Measurements from ENCODE around the gene KCNQ4. TPM values are rescaled to one million over a fixed set of nuclear protein-coding genes. Genes with fewer than 3 reads are reported as not detected.

Gene KCNQ4
- total and polyA plus RNA-seq, 7 experiments from 2014 or later, result 0.10 to 0.97 (median 0.20) TPM; not detected in 1

DNA sequence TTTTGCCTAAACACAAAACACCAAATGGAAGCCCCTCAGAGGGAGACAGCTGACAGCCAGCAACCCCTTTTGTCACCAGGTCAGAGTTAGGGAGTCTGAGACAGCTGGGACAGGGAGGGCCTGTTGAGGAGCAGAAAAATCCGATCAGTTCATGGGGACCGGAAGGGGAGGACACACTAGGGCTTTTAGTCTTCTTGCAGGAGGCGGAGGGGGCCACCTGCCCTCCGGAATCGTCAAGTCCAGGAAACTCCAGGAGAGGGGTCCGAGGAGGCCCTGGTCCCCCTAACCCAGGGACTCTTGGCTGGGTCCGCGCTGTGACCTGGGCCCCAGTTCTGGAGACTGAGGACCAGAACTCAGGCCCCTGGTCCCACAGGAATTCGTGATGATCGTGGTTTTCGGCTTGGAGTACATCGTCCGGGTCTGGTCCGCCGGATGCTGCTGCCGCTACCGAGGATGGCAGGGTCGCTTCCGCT, 34.2 kb downstream of the KCNQ4 start:
- H3K4me1 Mint-ChIP-seq, result peaks cover 0 to 21% (median 7%) of the 10 kb centered on the region in 7 donors
- H3K9me3 Mint-ChIP-seq, result no peaks in the 10 kb centered on the region
- peak overlapping the region; percentile 50 for H3K27ac ChIP-seq (ENCODE audit: low read depth, low read length)
- H3K4me3 Mint-ChIP-seq, result peak overlapping the region; percentile 76 to 89 (median 83)
- H3K27ac Mint-ChIP-seq, result peak overlapping the region; percentile 32 to 89 (median 83)
- CTCF ChIA-PET, result interaction anchor here (0.7 kb wide), 1 partner anchor 46 kb away, joined by 3 read pairs; no protein-coding TSS in a partner anchor
- peaks cover 0 to 5% of the 10 kb centered on the region in 2 donors for H3K4me1 ChIP-seq (ENCODE audit: control insufficient read depth in 2 of 2, insufficient read depth in 2 of 2, low read length in 2 of 2)
- POLR2A ChIA-PET, result interaction anchor here (0.7 to 5.1 kb wide), 4 partner anchors 15 to 126 kb away, joined by 3 to 23 read pairs (median 5); partner anchors contain the start of genes CITED4 and NFYC
- no peaks in the 10 kb centered on the region for H3K27me3 ChIP-seq (ENCODE audit: control insufficient read depth in 2 of 2, insufficient read depth in 2 of 2, low read length in 2 of 2)
- no peaks in the 10 kb centered on the region for H3K36me3 Mint-ChIP-seq
- H3K27me3 Mint-ChIP-seq, result peaks cover 0 to 8% (median 0%) of the 10 kb centered on the region in 5 donors
- DNase-seq (no peak), ATAC-seq (no peak)
- H3K36me3 ChIP-seq (ENCODE audit: control insufficient read depth in 2 of 3, insufficient read depth in 3 of 3, low read length in 3 of 3), result no peaks in the 10 kb centered on the region
- peak overlapping the region; percentile 68 for H3K4me3 ChIP-seq (ENCODE audit: low read length)
- intact Hi-C loops (cut with micrococcal nuclease), result loop anchor here (1.0 to 2.0 kb wide), 5 partner anchors 16 to 127 kb away; partner anchors contain the start of genes CITED4 (in 2 of the 2) and NFYC (in 2 of the 2)
- H3K9me3 ChIP-seq (ENCODE audit: control insufficient read depth in 2 of 3, low read length in 3 of 3), result no peaks in the 10 kb centered on the region

DNA sequence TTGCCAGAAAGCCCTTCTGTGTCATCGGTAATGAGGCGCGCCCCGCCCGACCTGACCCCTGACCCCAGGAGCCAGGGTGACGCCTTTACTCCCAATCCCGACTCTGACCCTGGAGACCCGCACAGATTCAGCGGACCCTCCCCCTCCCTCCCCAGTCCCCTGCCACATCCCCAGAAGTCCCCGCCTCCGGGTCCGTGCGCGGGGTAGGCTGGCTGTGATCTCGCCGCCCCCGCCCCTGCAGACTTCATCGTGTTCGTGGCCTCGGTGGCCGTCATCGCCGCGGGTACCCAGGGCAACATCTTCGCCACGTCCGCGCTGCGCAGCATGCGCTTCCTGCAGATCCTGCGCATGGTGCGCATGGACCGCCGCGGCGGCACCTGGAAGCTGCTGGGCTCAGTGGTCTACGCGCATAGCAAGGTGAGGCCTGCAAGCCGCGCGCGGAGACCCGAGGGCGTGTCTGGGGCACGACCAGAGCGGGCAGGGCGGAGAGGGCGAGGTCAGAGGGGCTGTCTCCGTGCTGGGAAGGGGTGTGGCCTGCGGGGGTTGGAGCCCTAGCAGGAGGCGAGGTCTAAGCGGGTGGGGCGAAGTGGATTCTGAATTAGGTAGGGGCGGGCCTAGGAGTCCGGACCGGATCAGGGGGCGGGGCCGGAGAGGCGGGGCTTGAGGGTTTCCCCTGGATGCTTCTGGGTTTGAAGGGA, 34.8 kb downstream of the KCNQ4 start:
- Mint-ChIP-seq H3K27me3 (peaks cover 0 to 8% (median 0%) of the 10 kb centered on the region in 5 donors), H3K4me3 (peak overlapping the region; percentile 76 to 89 (median 83)), H3K9me3 (no peaks in the 10 kb centered on the region), H3K27ac (peak overlapping the region; percentile 74 to 89 (median 83)), H3K36me3 (no peaks in the 10 kb centered on the region), H3K4me1 (peaks cover 0 to 21% (median 11%) of the 10 kb centered on the region in 7 donors)
- peak; percentile 66 to 90 (median 86) for DNase-seq
- no peaks in the 10 kb centered on the region for H3K36me3 ChIP-seq (ENCODE audit: control insufficient read depth in 2 of 3, insufficient read depth in 3 of 3, low read length in 3 of 3)
- no peaks in the 10 kb centered on the region for H3K27me3 ChIP-seq (ENCODE audit: control insufficient read depth in 2 of 2, insufficient read depth in 2 of 2, low read length in 2 of 2)
- CTCF ChIA-PET, result no interaction called here
- peaks cover 0 to 5% of the 10 kb centered on the region in 2 donors for H3K4me1 ChIP-seq (ENCODE audit: control insufficient read depth in 2 of 2, insufficient read depth in 2 of 2, low read length in 2 of 2)
- peak overlapping the region; percentile 68 for H3K4me3 ChIP-seq (ENCODE audit: low read length)
- intact Hi-C loops (cut with micrococcal nuclease), result loop anchor here (1.0 to 2.0 kb wide), 5 partner anchors 16 to 127 kb away; partner anchors contain the start of genes CITED4 (in 2 of the 2) and NFYC (in 2 of the 2)
- H3K27ac ChIP-seq (ENCODE audit: low read depth, low read length), result peak overlapping the region; percentile 50
- POLR2A ChIA-PET, result interaction anchor here (0.7 to 5.1 kb wide), 3 partner anchors 17 to 44 kb away, joined by 3 to 23 read pairs (median 3); partner anchors contain the start of gene CITED4
- ATAC-seq, result peak; percentile 98
- H3K9me3 ChIP-seq (ENCODE audit: control insufficient read depth in 2 of 3, low read length in 3 of 3), result no peaks in the 10 kb centered on the region

DNA sequence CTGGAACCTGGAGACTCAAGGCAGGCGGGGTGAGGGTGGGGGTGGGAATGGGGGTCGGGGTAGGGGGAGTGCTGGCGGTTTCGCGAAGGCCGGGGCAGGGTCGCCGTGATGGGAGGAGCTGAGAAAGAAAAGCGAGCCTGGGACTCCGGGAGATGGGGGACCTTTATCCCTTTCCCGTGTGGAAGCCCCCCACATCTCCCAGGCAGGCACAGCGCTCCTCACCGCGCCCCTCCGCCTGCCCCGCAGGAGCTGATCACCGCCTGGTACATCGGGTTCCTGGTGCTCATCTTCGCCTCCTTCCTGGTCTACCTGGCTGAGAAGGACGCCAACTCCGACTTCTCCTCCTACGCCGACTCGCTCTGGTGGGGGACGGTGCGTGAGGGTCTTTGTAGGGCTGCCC, 35.5 kb downstream of the KCNQ4 start:
- peaks cover 0 to 21% (median 11%) of the 10 kb centered on the region in 7 donors for H3K4me1 Mint-ChIP-seq
- intact Hi-C loops (cut with micrococcal nuclease), result loop anchor here in 1 of 2 donors (2.0 kb wide), 1 partner anchor 32 kb away; no protein-coding TSS in a partner anchor

DNA sequence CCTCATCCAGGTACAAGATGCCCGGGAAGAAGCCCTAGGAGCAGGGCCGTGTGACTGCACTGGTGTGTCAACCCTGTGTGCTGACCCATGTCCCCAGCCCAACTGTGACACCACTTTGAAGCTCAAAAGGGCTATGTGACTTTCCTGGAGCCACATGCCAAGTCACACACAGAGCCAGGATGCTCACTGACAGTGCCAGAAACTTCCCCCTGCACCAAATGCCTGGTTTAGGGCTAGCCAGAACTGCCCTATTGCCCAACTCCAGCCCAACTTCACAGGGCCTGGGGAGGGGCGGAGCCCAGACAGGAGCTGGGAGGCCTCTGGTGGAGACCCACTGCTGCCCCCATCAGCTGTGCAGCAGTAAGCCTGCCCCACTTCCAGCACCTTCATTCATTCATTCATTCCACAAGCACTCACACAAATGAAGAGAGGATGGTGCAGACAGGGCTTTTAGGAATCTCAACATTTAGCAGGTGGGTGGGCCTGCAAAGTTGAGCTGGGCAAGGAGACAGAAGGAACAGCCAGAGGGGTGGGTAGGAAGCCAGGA, 36.7 kb downstream of the KCNQ4 start:
- no peaks in the 10 kb centered on the region for H3K9me3 Mint-ChIP-seq
- intact Hi-C loops (cut with micrococcal nuclease), result no loop called here
- DNase-seq, result no peak

More for the DNA sequence above, 35.5 kb downstream of the KCNQ4 start:
- Histone ChIP-seq H3K27me3 (ENCODE audit: control insufficient read depth in 2 of 2, insufficient read depth in 2 of 2, low read length in 2 of 2) (no peaks in the 10 kb centered on the region), H3K27ac (ENCODE audit: low read depth, low read length) (no peak overlapping the region), H3K4me1 (ENCODE audit: control insufficient read depth in 2 of 2, insufficient read depth in 2 of 2, low read length in 2 of 2) (peaks cover 0 to 5% of the 10 kb centered on the region in 2 donors), H3K4me3 (ENCODE audit: low read length) (no peak overlapping the region), H3K36me3 (ENCODE audit: control insufficient read depth in 2 of 3, insufficient read depth in 3 of 3, low read length in 3 of 3) (no peaks in the 10 kb centered on the region), H3K9me3 (ENCODE audit: control insufficient read depth in 2 of 3, low read length in 3 of 3) (no peaks in the 10 kb centered on the region)
- no peak for DNase-seq
- peak overlapping the region in 7 of 9 donors; percentile 13 to 83 (median 58) for H3K27ac Mint-ChIP-seq
- H3K4me3 Mint-ChIP-seq, result peak overlapping the region; percentile 62 to 88 (median 78)
- H3K27me3 Mint-ChIP-seq, result peaks cover 0 to 8% (median 0%) of the 10 kb centered on the region in 5 donors
- no peak for ATAC-seq
- H3K36me3 Mint-ChIP-seq, result no peaks in the 10 kb centered on the region
- no peaks in the 10 kb centered on the region for H3K9me3 Mint-ChIP-seq
- POLR2A ChIA-PET, result interaction anchor here (0.6 to 5.1 kb wide), 3 partner anchors 18 to 160 kb away, joined by 3 to 23 read pairs (median 3); partner anchors contain the start of gene CITED4
- CTCF ChIA-PET, result no interaction called here

DNA sequence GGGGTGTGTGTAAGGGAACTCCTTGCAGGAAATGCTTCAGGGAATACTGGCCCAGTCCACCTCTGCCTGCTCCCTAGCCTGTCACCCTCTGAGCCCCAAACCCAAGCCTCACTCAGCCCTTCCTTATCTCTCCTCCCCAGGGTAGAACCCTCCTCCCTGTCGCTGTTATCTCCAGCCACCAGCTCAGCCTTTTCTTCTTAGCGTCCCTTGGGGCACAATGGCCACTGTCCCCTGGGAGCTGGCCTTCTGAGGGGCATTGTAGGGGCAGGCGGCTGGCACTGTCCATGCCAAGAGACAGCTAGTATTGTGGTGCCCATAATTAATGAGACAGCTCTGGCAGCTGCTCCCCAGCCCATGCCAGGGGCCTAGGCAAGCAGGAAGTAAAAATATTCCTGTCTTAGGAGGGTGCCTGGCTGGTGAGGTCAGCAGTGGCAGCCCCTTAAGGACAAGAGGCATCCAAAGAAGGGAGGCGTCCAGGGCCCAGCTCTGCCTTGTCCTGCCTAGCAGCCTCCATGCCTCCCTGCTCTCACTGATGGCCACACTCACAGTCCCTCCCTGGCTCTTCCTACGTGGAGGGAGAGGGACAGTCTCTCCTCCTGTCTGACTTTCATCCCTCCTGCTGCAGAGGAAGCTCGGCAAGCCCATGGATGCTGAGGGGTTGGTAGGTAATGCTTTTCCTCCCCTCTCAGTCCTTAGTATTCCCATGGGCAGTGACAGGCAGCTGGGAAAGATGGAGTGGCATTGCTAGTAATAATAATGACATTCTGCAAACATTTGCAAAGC, 37.5 kb downstream of the KCNQ4 start:
- Mint-ChIP-seq H3K27ac (peak overlapping the region in 5 of 9 donors; percentile 42 to 72 (median 48)), H3K4me3 (no peak overlapping the region)
- H3K27ac ChIP-seq (ENCODE audit: low read depth, low read length), result peak overlapping the region; percentile 9

More for the DNA sequence above, 36.7 kb downstream of the KCNQ4 start:
- Mint-ChIP-seq H3K4me3 (peak overlapping the region in 1 of 10 donors; percentile 84), H3K27ac (peak overlapping the region in 3 of 9 donors; percentile 17 to 80 (median 48)), H3K36me3 (no peaks in the 10 kb centered on the region), H3K4me1 (peaks cover 6 to 28% (median 16%) of the 10 kb centered on the region in 7 donors), H3K27me3 (peaks cover 0 to 8% (median 0%) of the 10 kb centered on the region in 5 donors)
- Histone ChIP-seq H3K4me3 (ENCODE audit: low read length) (no peak overlapping the region), H3K36me3 (ENCODE audit: control insufficient read depth in 2 of 3, insufficient read depth in 3 of 3, low read length in 3 of 3) (no peaks in the 10 kb centered on the region), H3K27me3 (ENCODE audit: control insufficient read depth in 2 of 2, insufficient read depth in 2 of 2, low read length in 2 of 2) (no peaks in the 10 kb centered on the region), H3K27ac (ENCODE audit: low read depth, low read length) (peak overlapping the region; percentile 25), H3K4me1 (ENCODE audit: control insufficient read depth in 2 of 2, insufficient read depth in 2 of 2, low read length in 2 of 2) (peaks cover 0 to 8% of the 10 kb centered on the region in 2 donors), H3K9me3 (ENCODE audit: control insufficient read depth in 2 of 3, low read length in 3 of 3) (no peaks in the 10 kb centered on the region)
- CTCF ChIA-PET, result interaction anchor here (0.6 to 1.6 kb wide), 4 partner anchors 12 to 121 kb away, joined by 3 to 4 read pairs (median 3); no protein-coding TSS in a partner anchor
- ATAC-seq, result no peak
- POLR2A ChIA-PET, result no interaction called here

DNA sequence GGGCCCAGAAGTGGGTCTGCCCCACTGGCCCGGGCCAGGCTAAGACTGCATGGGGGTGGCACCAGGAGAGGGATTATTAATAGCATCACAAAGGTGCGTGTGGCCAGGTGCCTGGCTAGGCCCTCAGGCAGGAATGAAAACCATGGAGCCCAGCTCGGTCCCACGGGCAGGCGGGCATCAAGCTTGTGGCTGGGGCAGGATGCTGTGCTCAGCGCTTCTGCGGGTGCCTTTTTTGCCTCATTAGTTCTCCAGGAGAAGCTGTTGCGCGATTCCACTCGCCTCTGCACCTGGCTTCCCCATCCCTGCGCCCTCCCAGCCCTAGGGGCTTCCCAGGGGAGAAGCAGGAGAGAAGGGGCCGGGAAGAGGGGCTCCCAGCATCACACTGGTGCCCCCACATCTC, 39.3 kb downstream of the KCNQ4 start:
- DNase-seq (no peak), ATAC-seq (no peak)
- Mint-ChIP-seq H3K4me1 (peaks cover 13 to 35% (median 18%) of the 10 kb centered on the region in 7 donors), H3K9me3 (no peaks in the 10 kb centered on the region), H3K27me3 (no peaks in the 10 kb centered on the region), H3K36me3 (no peaks in the 10 kb centered on the region), H3K4me3 (no peak overlapping the region), H3K27ac (no peak overlapping the region)
- Histone ChIP-seq H3K27me3 (ENCODE audit: control insufficient read depth in 2 of 2, insufficient read depth in 2 of 2, low read length in 2 of 2) (no peaks in the 10 kb centered on the region), H3K4me1 (ENCODE audit: control insufficient read depth in 2 of 2, insufficient read depth in 2 of 2, low read length in 2 of 2) (peaks cover 0 to 5% of the 10 kb centered on the region in 2 donors), H3K4me3 (ENCODE audit: low read length) (no peak overlapping the region), H3K36me3 (ENCODE audit: control insufficient read depth in 2 of 3, insufficient read depth in 3 of 3, low read length in 3 of 3) (no peaks in the 10 kb centered on the region), H3K27ac (ENCODE audit: low read depth, low read length) (no peak overlapping the region), H3K9me3 (ENCODE audit: control insufficient read depth in 2 of 3, low read length in 3 of 3) (no peaks in the 10 kb centered on the region)
- CTCF ChIA-PET, result no interaction called here
- POLR2A ChIA-PET, result no interaction called here
- intact Hi-C loops (cut with micrococcal nuclease), result no loop called here

More for the DNA sequence above, 37.5 kb downstream of the KCNQ4 start:
- peaks cover 0 to 9% of the 10 kb centered on the region in 2 donors for H3K4me1 ChIP-seq (ENCODE audit: control insufficient read depth in 2 of 2, insufficient read depth in 2 of 2, low read length in 2 of 2)
- CTCF ChIA-PET, result interaction anchor here (0.6 to 1.6 kb wide), 5 partner anchors 23 to 122 kb away, joined by 3 to 4 read pairs (median 3); no protein-coding TSS in a partner anchor
- Mint-ChIP-seq H3K9me3 (no peaks in the 10 kb centered on the region), H3K36me3 (no peaks in the 10 kb centered on the region), H3K27me3 (peaks cover 0 to 8% (median 0%) of the 10 kb centered on the region in 5 donors), H3K4me1 (peaks cover 9 to 36% (median 20%) of the 10 kb centered on the region in 7 donors)
- ATAC-seq, result no peak
- no peaks in the 10 kb centered on the region for H3K36me3 ChIP-seq (ENCODE audit: control insufficient read depth in 2 of 3, insufficient read depth in 3 of 3, low read length in 3 of 3)
- H3K27me3 ChIP-seq (ENCODE audit: control insufficient read depth in 2 of 2, insufficient read depth in 2 of 2, low read length in 2 of 2), result no peaks in the 10 kb centered on the region
- intact Hi-C loops (cut with micrococcal nuclease), result no loop called here
- no peaks in the 10 kb centered on the region for H3K9me3 ChIP-seq (ENCODE audit: control insufficient read depth in 2 of 3, low read length in 3 of 3)
- POLR2A ChIA-PET, result interaction anchor here (0.7 kb wide), 1 partner anchor 1082 kb away, joined by 3 read pairs; the partner anchor contains the start of gene PPIE
- DNase-seq, result no peak
- no peak overlapping the region for H3K4me3 ChIP-seq (ENCODE audit: low read length)

Measured in naive thymus-derived CD4-positive, alpha-beta T cell (primary cell).